Nucleus accumbens (tissue), 56 donors: ENCODE results near the gene CAPN5.
A peak's percentile ranks its signal among the peaks of the same experiment; 100 is the strongest.

Source experiments
- DNase-seq, 56 donors: peaks; one replicate each; lab custom pipeline; 2025; lab: John Stamatoyannopoulos, UW

Gene CAPN5

GRCh38 chr11:77144196-77144856, 77.6 kb downstream of the CAPN5 start:
- DNase-seq: no peak

DNA sequence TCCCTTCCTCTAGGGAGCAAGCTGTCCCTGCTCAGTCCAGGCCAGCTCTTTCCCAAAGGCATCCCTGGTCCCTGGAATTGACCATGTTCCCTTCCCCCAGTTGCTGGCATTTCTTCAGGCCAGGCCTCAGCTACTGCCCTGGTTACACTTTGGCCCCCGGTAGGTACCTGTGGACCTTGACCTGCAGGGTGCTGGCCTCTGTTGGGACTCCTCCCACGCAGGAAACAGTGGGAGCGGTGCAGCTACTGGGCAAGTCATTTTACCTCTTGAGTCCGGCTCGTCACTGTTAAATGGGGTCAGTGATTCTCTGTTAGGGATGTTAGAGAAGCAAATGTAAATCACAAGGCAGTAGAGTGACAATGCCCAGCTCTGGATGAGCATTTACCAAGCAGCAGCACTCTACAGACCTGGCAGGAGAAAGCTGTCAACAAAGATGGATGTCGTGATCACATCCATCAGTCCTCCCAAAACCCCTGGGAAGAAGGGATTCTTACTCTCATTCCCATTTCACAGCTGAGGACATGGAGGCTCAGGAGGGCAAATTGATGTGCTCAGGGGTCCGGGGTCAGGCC, 78.2 kb downstream of the CAPN5 start:
- no peak for DNase-seq

GRCh38 chr11:77146261-77147035, 79.7 kb downstream of the CAPN5 start:
- no peak for DNase-seq

GRCh38 chr11:77147036-77147315, 80.2 kb downstream of the CAPN5 start:
- DNase-seq: no peak

- DNase-seq: no peak
Measured at GRCh38 chr11:77147668-77148321, 81.0 kb downstream of the CAPN5 start.

GRCh38 chr11:77148963-77149715, 82.4 kb downstream of the CAPN5 start:
- no peak for DNase-seq

DNA sequence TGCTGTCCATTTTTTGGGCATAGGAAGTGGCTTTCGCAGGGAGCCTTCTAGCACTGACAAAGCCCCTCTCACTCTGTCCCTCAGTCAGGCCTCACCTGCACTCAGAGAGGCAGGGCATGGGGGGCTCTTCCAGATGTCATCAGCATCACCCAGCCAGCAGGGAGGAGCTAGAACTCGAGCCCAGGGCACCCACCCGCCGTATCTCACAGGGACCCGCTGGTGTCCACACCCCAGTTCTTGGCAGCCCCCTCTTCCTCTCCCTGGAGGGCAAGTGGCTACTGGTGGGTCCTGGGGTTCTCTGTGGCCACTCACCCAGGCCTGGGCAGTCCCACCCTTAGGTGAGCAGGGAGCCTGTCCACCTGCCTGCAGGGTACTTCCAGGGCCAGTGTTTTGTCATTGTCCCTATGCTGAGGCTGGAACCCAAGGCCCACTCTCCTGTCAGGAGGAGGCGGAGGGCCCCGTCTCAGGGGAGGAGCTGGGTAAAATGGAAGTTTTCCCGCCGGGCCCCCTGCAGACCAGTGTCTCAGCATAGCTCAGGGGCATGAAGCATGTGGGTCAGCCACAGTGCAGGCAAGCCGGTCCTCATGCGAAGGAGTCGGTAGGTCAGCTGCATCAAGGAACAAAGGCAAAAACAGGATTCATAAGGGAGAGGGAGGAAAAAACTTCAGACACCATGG, 83.1 kb downstream of the CAPN5 start:
- no peak for DNase-seq

DNA sequence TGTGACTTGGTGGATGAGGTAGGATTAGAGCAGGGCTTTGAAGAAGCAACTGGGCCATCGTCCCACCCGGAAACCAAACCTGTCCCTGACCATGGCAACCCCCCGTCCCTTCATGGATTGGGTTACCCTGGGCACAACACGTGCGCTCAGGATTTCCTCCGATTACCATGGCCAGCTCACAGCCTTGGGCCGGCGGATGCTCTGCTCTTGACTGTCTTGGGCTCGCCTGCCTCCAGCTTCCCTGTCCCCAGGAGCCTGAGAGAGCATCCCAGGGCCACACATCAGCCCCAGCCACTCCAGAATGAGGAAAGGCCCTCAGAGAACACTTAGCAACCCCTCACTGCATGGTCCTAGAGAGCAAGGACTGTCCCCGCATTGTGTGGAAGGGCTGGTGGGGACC, 84.1 kb downstream of the CAPN5 start:
- DNase-seq: no peak

- no peak for DNase-seq
Measured at GRCh38 chr11:77151804-77152509, 85.2 kb downstream of the CAPN5 start.

- DNase-seq: no peak
Measured at GRCh38 chr11:77152846-77153245, 86.1 kb downstream of the CAPN5 start.

- DNase-seq: no peak
Measured at GRCh38 chr11:77153276-77154185, 86.8 kb downstream of the CAPN5 start.

GRCh38 chr11:77154381-77155081, 87.8 kb downstream of the CAPN5 start:
- DNase-seq: peak in 51 of 56 donors; percentile 9 to 89 (median 65)

DNA sequence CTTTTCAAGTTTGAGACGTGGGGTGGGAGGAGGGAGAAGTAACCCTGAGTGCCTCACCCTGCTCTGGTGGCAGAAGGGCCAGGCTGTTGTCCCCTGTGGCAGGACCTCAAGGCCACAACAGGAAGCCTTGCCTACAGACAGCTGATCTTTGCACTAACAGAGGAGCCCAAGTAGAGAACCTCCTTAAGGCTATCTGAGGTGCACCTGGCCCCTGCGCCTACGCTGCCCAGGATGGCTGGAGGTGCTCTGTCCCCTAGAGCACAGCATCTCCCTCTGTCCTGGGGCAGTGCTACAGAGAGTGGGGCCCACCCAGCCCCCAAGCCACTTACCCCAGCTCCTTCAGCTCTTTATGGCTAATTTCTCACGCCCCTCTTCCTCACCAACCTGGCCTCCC, 88.3 kb downstream of the CAPN5 start:
- no peak for DNase-seq

GRCh38 chr11:77155556-77156130, 88.9 kb downstream of the CAPN5 start:
- DNase-seq: no peak

DNA sequence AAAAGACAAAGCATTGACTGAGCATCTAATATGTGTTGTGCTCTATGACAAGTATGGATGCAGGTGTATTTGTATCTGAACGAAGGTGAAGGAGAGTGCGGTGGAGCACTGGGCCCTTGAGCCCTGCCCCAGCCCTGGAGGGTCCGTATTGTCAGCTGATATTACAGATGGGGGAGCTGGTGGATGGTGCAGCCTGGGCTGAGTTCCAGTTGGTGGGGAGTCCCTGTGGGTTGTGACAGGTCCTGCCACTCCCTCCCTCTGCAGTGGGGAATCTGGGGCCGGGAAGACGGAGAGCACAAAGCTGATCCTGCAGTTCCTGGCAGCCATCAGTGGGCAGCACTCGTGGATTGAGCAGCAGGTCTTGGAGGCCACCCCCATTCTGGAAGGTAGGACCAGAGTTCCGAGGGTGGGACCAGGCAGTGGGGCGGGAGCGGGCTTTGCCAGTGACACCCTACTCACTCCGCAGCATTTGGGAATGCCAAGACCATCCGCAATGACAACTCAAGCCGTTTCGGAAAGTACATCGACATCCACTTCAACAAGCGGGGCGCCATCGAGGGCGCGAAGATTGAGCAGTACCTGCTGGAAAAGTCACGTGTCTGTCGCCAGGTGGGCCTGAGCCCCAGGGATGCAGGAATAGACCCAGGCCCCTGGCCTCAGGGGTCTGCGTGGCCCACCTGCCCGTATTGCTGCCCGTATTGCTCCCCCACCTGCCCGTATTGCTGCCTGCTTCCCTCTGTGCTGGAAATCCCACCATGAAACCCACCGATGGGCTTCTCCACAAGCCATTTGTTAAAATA, 89.8 kb downstream of the CAPN5 start:
- no peak for DNase-seq

DNA sequence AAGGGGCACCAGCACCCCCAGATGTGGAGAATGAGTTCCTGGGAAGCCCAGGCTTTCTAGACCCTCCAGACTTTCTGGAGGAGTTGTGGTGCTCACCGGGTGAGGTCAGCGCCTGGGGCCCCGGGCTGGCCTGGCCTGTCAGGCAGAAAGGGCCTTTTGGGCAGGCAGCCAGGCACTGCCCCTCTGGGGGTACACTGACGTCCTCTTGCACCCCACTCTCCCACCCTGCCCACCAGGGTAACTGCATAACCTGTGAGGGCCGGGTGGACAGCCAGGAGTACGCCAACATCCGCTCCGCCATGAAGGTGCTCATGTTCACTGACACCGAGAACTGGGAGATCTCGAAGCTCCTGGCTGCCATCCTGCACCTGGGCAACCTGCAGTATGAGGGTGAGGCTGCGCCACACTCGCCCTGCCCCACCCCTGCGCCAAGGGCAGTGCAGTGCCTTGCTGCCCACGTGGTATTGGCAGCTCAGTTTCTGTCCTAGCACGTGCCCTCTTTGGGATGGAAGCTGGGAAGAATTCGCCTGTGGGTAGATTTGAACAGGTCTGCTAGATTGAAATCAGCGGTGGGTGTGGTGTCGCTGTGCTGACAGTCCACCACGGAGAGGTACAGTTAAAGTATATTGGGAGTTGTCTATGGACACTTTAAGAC, 91.4 kb downstream of the CAPN5 start:
- no peak for DNase-seq
